GM23338 (cell line): ENCODE measurements around the gene RPS6KB1. TPM values are rescaled to one million over a fixed set of nuclear protein-coding genes. Genes with fewer than 3 reads are reported as not detected.

Experiments used
- ATAC-seq: fragments of 200-7000 bp; cut with Tn5 transposase; 3 replicates; pipeline ENCODE4 v1.9.1; 2020
- DNase-seq: peaks from one replicate; pipeline ENCODE4 v3.0.0-alpha.2; 2015; ENCODE audit warnings: low spot score
- H2AFZ ChIP-seq: fragments of 200-600 bp; sonication (generic); 2 replicates; pipeline ENCODE4 v1.8.0; 2016; ENCODE audit warnings: antibody characterized with exemption, mild to moderate bottlenecking, moderate library complexity
- H3F3A ChIP-seq: fragments of 200-600 bp; sonication (generic); replicated peaks from 2 replicates; pipeline ENCODE4 v1.8.0; 2017; ENCODE audit warnings: antibody characterized with exemption, mixed run types, low read depth
- H3K27ac ChIP-seq: fragments of 200-600 bp; sonication (generic); 2 replicates; pipeline ENCODE4 v1.6.1; 2016; ENCODE audit warnings: low read depth
- H3K27me3 ChIP-seq: fragments of 200-600 bp; sonication (generic); 2 replicates; pipeline ENCODE4 v1.8.0; 2016; ENCODE audit warnings: mild to moderate bottlenecking, mixed run types, moderate library complexity; ENCODE audit not compliant: insufficient read depth
- H3K36me3 ChIP-seq: fragments of 200-600 bp; sonication (generic); 2 replicates; pipeline ENCODE4 v1.8.0; 2016; ENCODE audit warnings: mild to moderate bottlenecking; ENCODE audit not compliant: insufficient read depth
- H3K4me1 ChIP-seq: fragments of 200-600 bp; sonication (generic); 2 replicates; pipeline ENCODE4 v1.8.0; 2016; ENCODE audit warnings: mild to moderate bottlenecking, moderate library complexity; ENCODE audit not compliant: insufficient read depth
- H3K4me2 ChIP-seq: fragments of 200-600 bp; sonication (generic); 2 replicates; pipeline ENCODE4 v1.7.1; 2017; ENCODE audit warnings: mixed run types
- H3K4me3 ChIP-seq: fragments of 200-600 bp; sonication (generic); 2 replicates; pipeline ENCODE4 v1.6.1; 2016; ENCODE audit warnings: mixed run types
- H3K79me2 ChIP-seq: fragments of 200-600 bp; sonication (generic); replicated peaks from 2 replicates; pipeline ENCODE4 v1.8.0; 2017; ENCODE audit warnings: mild to moderate bottlenecking; ENCODE audit not compliant: insufficient read depth
- H3K9me2 ChIP-seq: fragments of 200-600 bp; sonication (generic); 2 replicates; pipeline ENCODE4 v1.8.0; 2017; ENCODE audit not compliant: insufficient read depth
- H4K20me1 ChIP-seq: fragments of 200-600 bp; sonication (generic); replicated peaks from 2 replicates; pipeline ENCODE4 v1.8.0; 2017; ENCODE audit warnings: mild to moderate bottlenecking; ENCODE audit not compliant: insufficient read depth
- H3K27ac Mint-ChIP-seq: 2 replicates; pipeline ENCODE4 v1.8.0; 2020; ENCODE audit warnings: inconsistent platforms, mild to moderate bottlenecking, moderate library complexity, mixed read lengths
- H3K27me3 Mint-ChIP-seq: 3 replicates; pipeline ENCODE4 v1.8.0; 2022; ENCODE audit warnings: low read depth, mild to moderate bottlenecking, moderate library complexity, mixed read lengths, inconsistent platforms; ENCODE audit not compliant: insufficient read depth, poor library complexity
- H3K36me3 Mint-ChIP-seq: 3 replicates; pipeline ENCODE4 v1.8.0; 2021; ENCODE audit warnings: low read depth, mild to moderate bottlenecking, inconsistent platforms, moderate library complexity, mixed read lengths
- H3K4me1 Mint-ChIP-seq: 3 replicates; pipeline ENCODE4 v1.8.0; 2020; ENCODE audit warnings: mild to moderate bottlenecking, inconsistent platforms, mixed read lengths
- H3K4me3 Mint-ChIP-seq: 3 replicates; pipeline ENCODE4 v1.8.0; 2021; ENCODE audit warnings: moderate library complexity, mild to moderate bottlenecking, inconsistent platforms, mixed read lengths
- H3K9me3 Mint-ChIP-seq: 3 replicates; pipeline ENCODE4 v1.8.0; 2020; ENCODE audit warnings: moderate library complexity, mild to moderate bottlenecking, inconsistent platforms, mixed read lengths
- CREB1 ChIP-seq: fragments of 250-450 bp; sonication (Bioruptor Pico); IDR thresholded peaks from 2 replicates; pipeline ENCODE4 v1.5.0; 2020; ENCODE audit warnings: low read depth, mild to moderate bottlenecking, moderate library complexity
- EZH2 ChIP-seq: fragments of 200-600 bp; sonication (generic); IDR thresholded peaks from one replicate; pipeline ENCODE4 v1.8.0; 2017; ENCODE audit warnings: antibody characterized with exemption, mild to moderate bottlenecking, low read depth; ENCODE audit not compliant: unreplicated experiment
- EZH2phosphoT487 ChIP-seq: fragments of 200-600 bp; sonication (generic); IDR thresholded peaks from one replicate; pipeline ENCODE4 v1.8.1; 2018; ENCODE audit warnings: antibody characterized with exemption; ENCODE audit not compliant: unreplicated experiment
- JUNB ChIP-seq: IDR thresholded peaks from one replicate; pipeline ENCODE4 v1.6.1; 2016; ENCODE audit warnings: antibody characterized with exemption; ENCODE audit not compliant: unreplicated experiment
- NANOG ChIP-seq: IDR thresholded peaks from 2 replicates; pipeline ENCODE4 v1.6.1; 2016; ENCODE audit warnings: antibody characterized with exemption, borderline replicate concordance
- POLR2AphosphoS5 ChIP-seq: IDR thresholded peaks from 2 replicates; pipeline ENCODE4 v1.6.1; 2016; ENCODE audit warnings: antibody characterized with exemption, low read depth
- STAT1 ChIP-seq: IDR thresholded peaks from one replicate; pipeline ENCODE4 v1.6.1; 2016; ENCODE audit warnings: antibody characterized with exemption; ENCODE audit not compliant: unreplicated experiment
- ZNF114 ChIP-seq: fragments of 250-450 bp; sonication (Bioruptor Pico); IDR thresholded peaks from 2 replicates; pipeline ENCODE4 v1.5.0; 2020; ENCODE audit warnings: mild to moderate bottlenecking, moderate library complexity
- ZNF331 ChIP-seq: fragments of 250-450 bp; sonication (Bioruptor Pico); IDR thresholded peaks from 2 replicates; pipeline ENCODE4 v1.5.0; 2020; ENCODE audit warnings: low read depth, mild to moderate bottlenecking, moderate library complexity
- polyA plus RNA-seq: library from polyadenylated mRNA; unstranded; fragments of >200 nt; fragmentation: Nextera tagmentation; extraction: Ambion mirVana; gene quantifications from 2 replicates; pipeline ENCODE4 v1.2.1, GENCODE V29; 2016
- total RNA-seq: library from RNA; depleted of rRNA; stranded (reverse); fragments of >200 nt; shearing (Covaris generic); gene quantifications from 2 replicates; pipeline ENCODE4 v1.2.3, GENCODE V29; 2014
- TF ChIP-seq, protein P1 (sequence below): fragments of 250-450 bp; sonication (Bioruptor Pico); IDR thresholded peaks from 2 replicates; pipeline ENCODE4 v1.5.0; 2020; ENCODE audit warnings: mild to moderate bottlenecking, moderate library complexity
- TF ChIP-seq, protein P2 (sequence below): IDR thresholded peaks from one replicate; pipeline ENCODE4 v1.6.1; 2018; ENCODE audit warnings: antibody characterized with exemption; ENCODE audit not compliant: unreplicated experiment
- TF ChIP-seq, protein P3 (sequence below), 2 experiments: fragments of 200-600 bp in 1 of 2; sonication (generic) in 1 of 2; conservative IDR thresholded peaks; 2 replicates each; pipeline versions ENCODE4 v1.5.1 to v1.6.1; 2016 to 2017; ENCODE audit warnings: antibody characterized with exemption in 2 of 2, low read depth in 2 of 2, mild to moderate bottlenecking in 2 of 2, moderate library complexity in 1 of 2
- TF ChIP-seq, protein P4 (sequence below): IDR thresholded peaks from 2 replicates; pipeline ENCODE4 v1.6.1; 2016; ENCODE audit warnings: antibody characterized with exemption

Gene RPS6KB1
- total and polyA plus RNA-seq, 2 experiments from 2014 or later, result 19.5 to 21.7 TPM

DNA sequence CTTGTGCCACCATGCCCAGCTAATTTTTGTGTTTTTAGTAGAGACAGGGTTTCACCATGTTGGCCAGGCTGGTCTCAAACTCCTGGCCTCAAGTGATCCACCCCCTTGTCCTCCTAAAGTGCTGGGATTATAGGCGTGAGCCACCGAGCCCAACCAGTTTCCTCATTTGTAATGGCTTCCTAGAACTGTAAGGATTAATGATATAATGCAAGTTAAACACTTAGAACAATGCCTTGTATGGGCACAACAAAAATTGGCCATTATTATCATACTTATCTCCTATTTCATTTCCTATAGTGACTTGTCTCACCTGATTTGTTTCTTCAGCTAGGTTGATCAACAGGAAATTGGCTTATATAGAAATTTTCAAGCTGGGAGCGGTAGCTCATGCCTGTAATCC lies 14.3 kb upstream of the RPS6KB1 start:
- Histone ChIP-seq H3K9me2 (no peaks in the 10 kb centered on the region), H3K4me2 (no peak overlapping the region), H3K27me3 (no peaks in the 10 kb centered on the region), H4K20me1 (no peaks in the 10 kb centered on the region), H3K36me3 (peaks cover 21% of the 10 kb centered on the region), H3K4me1 (no peaks in the 10 kb centered on the region), H3F3A (no peaks in the 10 kb centered on the region), H3K79me2 (no peaks in the 10 kb centered on the region), H3K27ac (no peak overlapping the region), H2AFZ (no peak overlapping the region), H3K4me3 (no peak overlapping the region)
- H3K27ac Mint-ChIP-seq, result no peak overlapping the region
- H3K4me3 Mint-ChIP-seq, result no peak overlapping the region
- no peak for ATAC-seq
- no peaks in the 10 kb centered on the region; the same call in 2 of the 3 replicates for H3K9me3 Mint-ChIP-seq
- peaks cover 27% of the 10 kb centered on the region; the same call in 2 of the 3 replicates for H3K36me3 Mint-ChIP-seq
- DNase-seq, result no peak
- no peaks in the 10 kb centered on the region for H3K27me3 Mint-ChIP-seq
- TF ChIP-seq NANOG (no peak), STAT1 (no peak), JUNB (no peak), CREB1 (CRISPR knock-in tag) (no peak), POLR2AphosphoS5 (no peak), ZNF114 (no peak), ZNF331 (CRISPR knock-in tag) (no peak), EZH2 (no peak), EZH2phosphoT487 (no peak)
- TF ChIP-seq, protein P1, sequence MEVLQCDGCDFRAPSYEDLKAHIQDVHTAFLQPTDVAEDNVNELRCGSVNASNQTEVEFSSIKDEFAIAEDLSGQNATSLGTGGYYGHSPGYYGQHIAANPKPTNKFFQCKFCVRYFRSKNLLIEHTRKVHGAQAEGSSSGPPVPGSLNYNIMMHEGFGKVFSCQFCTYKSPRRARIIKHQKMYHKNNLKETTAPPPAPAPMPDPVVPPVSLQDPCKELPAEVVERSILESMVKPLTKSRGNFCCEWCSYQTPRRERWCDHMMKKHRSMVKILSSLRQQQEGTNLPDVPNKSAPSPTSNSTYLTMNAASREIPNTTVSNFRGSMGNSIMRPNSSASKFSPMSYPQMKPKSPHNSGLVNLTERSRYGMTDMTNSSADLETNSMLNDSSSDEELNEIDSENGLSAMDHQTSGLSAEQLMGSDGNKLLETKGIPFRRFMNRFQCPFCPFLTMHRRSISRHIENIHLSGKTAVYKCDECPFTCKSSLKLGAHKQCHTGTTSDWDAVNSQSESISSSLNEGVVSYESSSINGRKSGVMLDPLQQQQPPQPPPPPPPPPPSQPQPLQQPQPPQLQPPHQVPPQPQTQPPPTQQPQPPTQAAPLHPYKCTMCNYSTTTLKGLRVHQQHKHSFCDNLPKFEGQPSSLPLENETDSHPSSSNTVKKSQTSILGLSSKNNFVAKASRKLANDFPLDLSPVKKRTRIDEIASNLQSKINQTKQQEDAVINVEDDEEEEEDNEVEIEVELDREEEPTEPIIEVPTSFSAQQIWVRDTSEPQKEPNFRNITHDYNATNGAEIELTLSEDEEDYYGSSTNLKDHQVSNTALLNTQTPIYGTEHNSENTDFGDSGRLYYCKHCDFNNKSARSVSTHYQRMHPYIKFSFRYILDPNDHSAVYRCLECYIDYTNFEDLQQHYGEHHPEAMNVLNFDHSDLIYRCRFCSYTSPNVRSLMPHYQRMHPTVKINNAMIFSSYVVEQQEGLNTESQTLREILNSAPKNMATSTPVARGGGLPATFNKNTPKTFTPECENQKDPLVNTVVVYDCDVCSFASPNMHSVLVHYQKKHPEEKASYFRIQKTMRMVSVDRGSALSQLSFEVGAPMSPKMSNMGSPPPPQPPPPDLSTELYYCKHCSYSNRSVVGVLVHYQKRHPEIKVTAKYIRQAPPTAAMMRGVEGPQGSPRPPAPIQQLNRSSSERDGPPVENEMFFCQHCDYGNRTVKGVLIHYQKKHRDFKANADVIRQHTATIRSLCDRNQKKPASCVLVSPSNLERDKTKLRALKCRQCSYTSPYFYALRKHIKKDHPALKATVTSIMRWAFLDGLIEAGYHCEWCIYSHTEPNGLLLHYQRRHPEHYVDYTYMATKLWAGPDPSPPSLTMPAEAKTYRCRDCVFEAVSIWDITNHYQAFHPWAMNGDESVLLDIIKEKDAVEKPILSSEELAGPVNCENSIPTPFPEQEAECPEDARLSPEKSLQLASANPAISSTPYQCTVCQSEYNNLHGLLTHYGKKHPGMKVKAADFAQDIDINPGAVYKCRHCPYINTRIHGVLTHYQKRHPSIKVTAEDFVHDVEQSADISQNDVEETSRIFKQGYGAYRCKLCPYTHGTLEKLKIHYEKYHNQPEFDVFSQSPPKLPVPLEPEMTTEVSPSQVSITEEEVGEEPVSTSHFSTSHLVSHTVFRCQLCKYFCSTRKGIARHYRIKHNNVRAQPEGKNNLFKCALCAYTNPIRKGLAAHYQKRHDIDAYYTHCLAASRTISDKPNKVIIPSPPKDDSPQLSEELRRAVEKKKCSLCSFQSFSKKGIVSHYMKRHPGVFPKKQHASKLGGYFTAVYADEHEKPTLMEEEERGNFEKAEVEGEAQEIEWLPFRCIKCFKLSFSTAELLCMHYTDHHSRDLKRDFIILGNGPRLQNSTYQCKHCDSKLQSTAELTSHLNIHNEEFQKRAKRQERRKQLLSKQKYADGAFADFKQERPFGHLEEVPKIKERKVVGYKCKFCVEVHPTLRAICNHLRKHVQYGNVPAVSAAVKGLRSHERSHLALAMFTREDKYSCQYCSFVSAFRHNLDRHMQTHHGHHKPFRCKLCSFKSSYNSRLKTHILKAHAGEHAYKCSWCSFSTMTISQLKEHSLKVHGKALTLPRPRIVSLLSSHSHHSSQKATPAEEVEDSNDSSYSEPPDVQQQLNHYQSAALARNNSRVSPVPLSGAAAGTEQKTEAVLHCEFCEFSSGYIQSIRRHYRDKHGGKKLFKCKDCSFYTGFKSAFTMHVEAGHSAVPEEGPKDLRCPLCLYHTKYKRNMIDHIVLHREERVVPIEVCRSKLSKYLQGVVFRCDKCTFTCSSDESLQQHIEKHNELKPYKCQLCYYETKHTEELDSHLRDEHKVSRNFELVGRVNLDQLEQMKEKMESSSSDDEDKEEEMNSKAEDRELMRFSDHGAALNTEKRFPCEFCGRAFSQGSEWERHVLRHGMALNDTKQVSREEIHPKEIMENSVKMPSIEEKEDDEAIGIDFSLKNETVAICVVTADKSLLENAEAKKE (CRISPR knock-in tag), result no peak
- TF ChIP-seq, protein P2, sequence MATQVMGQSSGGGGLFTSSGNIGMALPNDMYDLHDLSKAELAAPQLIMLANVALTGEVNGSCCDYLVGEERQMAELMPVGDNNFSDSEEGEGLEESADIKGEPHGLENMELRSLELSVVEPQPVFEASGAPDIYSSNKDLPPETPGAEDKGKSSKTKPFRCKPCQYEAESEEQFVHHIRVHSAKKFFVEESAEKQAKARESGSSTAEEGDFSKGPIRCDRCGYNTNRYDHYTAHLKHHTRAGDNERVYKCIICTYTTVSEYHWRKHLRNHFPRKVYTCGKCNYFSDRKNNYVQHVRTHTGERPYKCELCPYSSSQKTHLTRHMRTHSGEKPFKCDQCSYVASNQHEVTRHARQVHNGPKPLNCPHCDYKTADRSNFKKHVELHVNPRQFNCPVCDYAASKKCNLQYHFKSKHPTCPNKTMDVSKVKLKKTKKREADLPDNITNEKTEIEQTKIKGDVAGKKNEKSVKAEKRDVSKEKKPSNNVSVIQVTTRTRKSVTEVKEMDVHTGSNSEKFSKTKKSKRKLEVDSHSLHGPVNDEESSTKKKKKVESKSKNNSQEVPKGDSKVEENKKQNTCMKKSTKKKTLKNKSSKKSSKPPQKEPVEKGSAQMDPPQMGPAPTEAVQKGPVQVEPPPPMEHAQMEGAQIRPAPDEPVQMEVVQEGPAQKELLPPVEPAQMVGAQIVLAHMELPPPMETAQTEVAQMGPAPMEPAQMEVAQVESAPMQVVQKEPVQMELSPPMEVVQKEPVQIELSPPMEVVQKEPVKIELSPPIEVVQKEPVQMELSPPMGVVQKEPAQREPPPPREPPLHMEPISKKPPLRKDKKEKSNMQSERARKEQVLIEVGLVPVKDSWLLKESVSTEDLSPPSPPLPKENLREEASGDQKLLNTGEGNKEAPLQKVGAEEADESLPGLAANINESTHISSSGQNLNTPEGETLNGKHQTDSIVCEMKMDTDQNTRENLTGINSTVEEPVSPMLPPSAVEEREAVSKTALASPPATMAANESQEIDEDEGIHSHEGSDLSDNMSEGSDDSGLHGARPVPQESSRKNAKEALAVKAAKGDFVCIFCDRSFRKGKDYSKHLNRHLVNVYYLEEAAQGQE, result no peak
- TF ChIP-seq, protein P3, sequence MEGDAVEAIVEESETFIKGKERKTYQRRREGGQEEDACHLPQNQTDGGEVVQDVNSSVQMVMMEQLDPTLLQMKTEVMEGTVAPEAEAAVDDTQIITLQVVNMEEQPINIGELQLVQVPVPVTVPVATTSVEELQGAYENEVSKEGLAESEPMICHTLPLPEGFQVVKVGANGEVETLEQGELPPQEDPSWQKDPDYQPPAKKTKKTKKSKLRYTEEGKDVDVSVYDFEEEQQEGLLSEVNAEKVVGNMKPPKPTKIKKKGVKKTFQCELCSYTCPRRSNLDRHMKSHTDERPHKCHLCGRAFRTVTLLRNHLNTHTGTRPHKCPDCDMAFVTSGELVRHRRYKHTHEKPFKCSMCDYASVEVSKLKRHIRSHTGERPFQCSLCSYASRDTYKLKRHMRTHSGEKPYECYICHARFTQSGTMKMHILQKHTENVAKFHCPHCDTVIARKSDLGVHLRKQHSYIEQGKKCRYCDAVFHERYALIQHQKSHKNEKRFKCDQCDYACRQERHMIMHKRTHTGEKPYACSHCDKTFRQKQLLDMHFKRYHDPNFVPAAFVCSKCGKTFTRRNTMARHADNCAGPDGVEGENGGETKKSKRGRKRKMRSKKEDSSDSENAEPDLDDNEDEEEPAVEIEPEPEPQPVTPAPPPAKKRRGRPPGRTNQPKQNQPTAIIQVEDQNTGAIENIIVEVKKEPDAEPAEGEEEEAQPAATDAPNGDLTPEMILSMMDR (conservative IDR thresholded peaks at IDR 0.05; ENCODE audit: low read depth in 2 of 2), result no peak
- TF ChIP-seq, protein P4, sequence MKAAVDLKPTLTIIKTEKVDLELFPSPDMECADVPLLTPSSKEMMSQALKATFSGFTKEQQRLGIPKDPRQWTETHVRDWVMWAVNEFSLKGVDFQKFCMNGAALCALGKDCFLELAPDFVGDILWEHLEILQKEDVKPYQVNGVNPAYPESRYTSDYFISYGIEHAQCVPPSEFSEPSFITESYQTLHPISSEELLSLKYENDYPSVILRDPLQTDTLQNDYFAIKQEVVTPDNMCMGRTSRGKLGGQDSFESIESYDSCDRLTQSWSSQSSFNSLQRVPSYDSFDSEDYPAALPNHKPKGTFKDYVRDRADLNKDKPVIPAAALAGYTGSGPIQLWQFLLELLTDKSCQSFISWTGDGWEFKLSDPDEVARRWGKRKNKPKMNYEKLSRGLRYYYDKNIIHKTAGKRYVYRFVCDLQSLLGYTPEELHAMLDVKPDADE, result no peak
- H3K4me1 Mint-ChIP-seq, result no peaks in the 10 kb centered on the region
